Fibroblast of skin of scalp (primary cell): ENCODE measurements around the gene TMEM69.
"Not testable (repeated sequence)": the region's sequence is repeated elsewhere in the genome, so short reads cannot be mapped to it uniquely, and the experiment has no call there.

Experiments used
- DNase-seq: peaks from one replicate; pipeline ENCODE4 v3.0.0-alpha.2; 2013

Gene TMEM69

DNA sequence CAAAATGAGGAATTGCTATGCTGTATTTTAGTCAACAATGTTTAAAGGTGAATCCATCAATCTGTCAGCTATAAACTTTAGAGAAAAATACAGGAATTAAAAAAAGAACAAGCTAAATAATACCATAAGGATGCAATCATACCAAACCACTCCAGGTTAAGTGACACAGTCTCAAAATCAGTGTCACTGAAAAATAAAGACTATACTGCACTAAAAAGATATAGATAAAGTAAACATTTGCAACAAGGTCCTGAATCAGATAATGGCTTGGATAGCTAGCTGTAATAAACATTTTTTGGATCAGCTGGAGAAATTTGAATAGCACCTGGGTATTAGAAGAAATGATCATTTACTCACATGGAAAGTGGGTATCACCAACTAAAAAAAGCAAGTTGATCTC lies 9.5 kb upstream of the TMEM69 start:
- no peak for DNase-seq

DNA sequence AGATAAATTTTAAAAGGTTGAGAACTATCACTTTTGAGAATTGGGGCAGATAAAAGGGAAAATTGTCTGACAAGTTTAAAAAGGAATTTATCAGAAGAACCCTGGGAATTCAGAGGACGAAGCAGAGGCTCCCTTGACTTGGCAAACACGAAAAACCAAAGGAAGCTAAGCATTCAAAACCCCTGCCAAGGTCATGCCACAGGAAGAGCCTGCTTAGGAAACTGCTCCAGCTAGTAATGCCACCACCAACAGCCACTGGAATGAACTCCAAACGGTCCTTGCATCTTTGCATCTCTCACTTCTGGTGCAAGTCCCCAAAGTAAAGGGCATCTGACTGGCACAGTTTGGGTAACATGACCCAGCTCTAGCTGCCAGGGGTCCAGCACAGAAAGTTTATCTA lies 8.9 kb upstream of the TMEM69 start:
- no peak for DNase-seq

DNA sequence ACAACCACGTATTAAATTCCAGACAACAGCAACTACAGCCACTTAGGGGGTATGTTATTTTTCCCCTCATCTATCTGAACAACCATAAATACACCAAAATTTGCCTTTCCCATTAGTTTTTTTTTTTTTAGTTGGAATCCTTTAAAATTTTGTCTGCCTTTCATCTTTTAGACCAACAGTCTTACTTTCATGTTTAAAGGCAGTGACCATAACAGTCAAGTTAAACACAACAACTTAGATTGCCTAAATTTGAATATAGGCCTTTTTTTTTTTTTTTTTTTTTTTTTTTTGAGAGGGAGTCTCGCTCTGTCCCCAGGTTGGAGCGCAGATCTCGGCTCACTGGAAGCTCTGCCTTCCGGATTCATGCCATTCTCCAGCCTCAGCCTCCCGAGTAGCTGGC lies 5.0 kb upstream of the TMEM69 start:
- no peak for DNase-seq

DNA sequence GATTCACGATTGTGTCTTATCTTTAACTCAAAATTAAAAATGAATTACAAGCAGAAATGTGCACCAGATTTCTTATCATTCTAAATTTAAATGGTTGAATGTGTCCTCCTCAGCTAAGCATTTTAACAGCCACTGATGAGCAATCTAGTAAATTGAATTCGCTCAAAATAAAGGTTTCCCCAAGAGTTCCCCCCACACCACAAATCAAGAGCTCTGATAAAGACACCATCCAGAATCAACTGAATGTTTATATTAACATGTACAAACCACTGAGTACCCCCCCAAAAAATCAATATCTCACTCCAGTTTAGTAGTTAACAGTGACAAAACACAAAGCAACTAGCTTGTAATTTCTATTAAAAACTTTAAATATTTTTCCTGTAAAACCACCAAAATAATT lies 3.6 kb upstream of the TMEM69 start:
- no peak for DNase-seq

DNA sequence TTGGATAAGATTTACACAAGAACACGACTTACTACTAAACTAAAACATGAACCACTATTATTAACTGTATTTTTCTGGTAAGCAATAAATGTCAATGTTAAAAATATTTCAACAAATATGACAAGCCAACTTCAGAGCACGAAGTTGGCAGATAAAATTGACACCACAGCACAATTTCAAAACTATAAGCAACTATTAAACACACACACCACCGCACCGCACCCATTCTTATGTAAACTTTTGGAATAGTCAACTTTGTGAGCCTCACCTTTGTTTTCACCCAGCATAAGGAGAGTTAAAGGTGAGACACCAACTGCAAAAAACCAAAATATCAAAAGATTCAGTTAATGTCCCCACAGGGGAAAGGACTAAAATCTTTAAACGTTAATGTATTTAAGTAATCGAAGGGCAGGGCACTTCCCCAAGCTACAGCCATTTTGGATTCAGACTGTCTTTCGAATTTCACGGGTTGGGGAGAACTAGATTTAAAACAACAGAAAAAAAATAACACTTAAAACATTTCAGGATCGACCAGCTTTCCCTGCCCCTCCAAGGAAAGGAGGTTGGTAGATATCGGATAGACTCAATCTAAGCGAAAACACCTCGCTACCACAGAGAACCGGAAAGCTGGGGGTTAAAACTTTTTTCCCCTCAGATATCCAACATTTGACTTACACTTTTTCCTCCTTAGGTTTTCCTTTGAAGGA lies 2.5 kb upstream of the TMEM69 start:
- DNase-seq: peak; percentile 9

DNA sequence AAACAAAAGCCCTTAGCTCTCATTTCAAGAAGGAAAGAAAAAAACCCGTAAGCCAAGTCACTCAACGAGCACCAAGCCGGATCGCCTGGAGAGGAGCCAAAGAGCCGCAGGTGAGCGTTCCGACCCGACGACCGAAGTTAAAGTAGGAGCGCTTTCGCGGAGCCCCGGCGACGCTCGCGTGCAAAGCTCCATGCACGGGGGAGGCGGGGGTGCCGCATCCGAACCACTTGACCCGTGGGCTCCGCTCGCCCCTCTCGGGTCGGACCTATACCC lies 2.0 kb upstream of the TMEM69 start:
- peak; percentile 14 for DNase-seq

DNA sequence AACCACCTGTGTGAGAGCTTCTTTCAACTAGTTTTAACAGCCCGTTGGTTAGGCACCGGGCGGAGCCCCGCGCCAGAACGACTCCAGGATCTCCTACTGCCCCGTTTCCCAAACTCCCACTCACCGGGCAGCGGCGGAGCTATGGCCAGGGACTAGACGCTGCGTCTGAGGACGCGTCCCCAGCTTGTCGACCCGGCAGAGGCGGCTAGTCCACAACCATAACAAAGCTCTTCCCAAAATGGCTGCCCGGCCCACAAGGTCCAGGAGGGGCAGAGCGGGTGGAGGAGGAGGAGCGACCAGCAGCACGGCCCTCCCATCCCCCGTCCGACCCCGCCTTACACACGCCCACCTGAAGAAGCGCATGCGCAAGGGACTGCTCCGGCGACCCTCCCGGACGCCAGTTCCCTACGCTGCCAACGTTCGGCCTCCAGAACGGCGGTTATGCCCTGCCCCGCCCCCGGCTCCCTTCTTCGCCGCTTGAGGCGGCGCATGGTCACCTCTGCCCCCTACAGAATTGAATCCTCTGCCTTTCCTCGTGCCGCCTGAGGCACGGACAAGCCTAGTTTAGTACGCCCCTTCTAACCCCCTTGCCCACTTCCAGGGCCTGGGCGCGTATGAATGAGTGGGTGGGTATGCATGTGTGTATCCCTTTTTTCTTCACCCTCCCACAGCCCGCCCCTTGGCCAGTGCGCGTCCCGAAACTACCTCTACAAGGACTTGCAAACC lies 1.5 kb upstream of the TMEM69 start, which contains the start of gene GPBP1L1:
TSS of gene GPBP1L1 (minus strand) at position 246 of the 726 bp plus-strand sequence. CDS start 27,446 bp downstream, outside the sequence.
- DNase-seq: peak; percentile 97

DNA sequence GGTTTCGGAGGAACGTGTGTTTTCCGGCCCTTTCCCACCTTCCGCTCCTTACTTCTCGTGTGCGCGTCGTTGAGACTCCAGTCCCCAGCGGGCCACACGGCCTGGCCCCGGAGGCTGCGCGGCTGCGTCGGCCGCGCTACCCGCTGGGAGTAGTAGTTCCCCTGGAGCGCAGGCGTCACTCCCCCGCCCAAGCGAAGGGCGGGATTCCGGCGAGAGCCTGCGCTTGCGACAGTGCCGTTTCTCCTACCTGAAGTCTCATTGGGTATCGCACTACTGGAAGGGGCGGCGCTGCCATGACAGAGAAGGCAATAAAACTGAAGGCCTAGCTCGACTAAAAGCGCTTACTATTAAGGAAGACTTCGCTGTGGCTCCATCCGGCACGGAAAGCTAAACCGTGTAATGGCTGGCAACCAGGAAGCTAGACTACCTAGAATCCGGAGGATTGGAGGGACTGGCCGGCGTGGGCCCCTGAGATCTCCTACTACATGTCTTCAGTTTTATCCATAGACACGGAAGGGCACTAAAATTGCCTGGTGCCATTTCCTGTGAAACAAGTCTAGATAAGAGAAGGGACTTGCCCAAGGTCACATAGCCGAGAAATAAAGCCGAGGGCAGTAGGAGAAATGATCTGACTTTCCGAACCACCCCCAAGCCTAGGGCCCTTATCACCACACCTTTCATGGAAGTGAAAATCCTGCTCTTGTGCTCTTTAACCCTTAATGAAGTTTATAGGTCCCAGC lies 797 bp upstream of the TMEM69 start:
- DNase-seq: peak; percentile 99

DNA sequence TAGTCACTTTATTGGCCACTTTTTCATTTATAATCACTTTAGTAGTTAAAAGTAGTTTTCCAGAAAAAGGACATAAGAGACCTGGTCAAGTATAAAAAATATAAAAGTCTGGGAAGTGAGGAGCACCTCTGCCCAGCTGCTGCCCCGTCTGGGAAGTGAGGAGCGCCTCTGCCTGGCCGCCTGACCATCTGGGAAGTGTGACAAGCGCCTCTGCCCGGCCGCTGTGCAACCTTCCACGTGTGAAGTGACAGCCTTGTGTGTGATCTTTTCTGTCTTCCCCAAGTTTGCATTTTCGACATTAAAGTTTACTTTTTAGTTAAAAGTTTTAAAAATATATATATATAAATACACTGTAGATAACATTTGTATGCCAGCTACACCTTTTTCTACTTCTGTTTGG lies 5.8 kb downstream of the TMEM69 start:
- not testable (repeated sequence) for DNase-seq

GRCh38 chr1:45694823-45695222 lies 6.8 kb downstream of the TMEM69 start:
- no peak for DNase-seq

DNA sequence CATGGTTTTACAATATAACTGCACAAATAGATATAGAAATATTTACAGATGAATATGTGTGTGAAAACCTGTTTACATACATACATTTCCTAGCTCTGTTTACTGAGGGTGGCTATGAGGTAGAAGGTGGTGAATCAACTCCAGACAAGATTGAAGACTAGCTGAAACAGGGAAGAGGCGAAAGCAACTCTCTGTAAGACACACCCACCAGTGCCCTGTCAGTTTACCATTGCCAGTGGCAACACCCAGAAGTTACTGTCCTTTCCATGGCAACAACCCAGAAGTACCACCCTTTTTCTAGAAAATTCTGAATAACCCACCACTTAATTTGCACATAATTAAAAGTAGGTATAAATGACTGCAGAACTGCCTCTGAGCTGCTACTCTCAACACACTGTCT lies 16.7 kb downstream of the TMEM69 start:
- no peak for DNase-seq

DNA sequence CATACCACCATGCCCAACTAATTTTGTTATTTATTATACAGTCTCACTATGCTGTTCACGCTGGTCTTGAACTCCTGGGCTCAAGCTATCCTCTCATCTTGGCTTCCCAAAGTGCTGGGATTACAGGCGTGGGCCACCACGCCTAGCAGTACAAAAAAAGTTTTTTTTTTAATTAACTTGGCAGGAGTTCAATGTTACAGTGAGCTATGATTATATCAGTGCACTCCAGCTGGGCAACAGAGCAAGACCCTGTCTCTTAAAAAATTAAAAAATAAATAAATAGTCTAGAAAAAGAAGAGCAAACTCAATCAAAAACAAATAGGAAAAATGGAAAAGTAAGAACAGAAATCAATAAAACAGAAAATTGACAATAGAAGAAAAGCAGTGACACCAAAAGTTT lies 25.7 kb downstream of the TMEM69 start:
- DNase-seq: no peak

- no peak for DNase-seq
These were observed 28.7 kb downstream of the TMEM69 start for GRCh38 chr1:45716700-45717099.

DNA sequence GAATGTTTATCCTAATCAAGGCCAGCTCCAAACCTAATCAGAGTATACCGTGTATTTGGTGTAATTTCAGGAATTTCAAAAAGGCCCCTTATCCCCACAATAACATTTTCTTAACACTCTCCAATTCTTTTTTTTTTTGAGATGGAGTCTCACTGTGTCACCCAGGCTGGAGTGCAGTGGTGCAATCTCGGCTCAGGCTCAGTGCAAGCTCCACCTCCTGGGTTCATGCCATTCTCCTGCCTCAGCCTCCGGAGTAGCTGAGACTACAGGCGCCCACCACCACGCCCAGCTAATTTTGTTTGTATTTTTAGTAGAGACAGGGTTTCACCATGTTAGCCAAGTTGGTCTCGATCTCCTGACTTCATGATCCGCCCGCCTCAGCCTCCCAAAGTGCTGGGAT lies 29.4 kb downstream of the TMEM69 start:
- peak; percentile 30 for DNase-seq

GRCh38 chr1:45718289-45718688 lies 30.3 kb downstream of the TMEM69 start:
- DNase-seq: no peak

DNA sequence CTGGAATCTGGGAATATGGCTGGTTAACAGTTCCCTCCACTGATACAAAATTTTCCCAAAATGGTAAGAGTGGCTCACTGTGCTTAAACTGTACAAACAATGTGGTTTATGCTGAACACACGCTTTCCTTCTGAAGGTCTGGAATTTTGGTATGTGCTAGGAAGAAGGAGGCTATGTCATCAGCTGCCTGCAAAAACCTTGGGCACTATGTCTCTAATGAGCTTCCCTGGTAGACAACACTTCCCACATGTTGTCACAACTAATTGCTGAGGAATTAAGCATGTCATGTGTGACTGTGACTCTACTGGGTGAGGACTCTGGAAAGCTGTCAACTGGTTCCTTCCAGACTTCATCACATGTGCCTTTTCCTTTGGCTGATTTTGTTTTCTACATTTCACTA lies 33.2 kb downstream of the TMEM69 start:
- DNase-seq: peak; percentile 93

DNA sequence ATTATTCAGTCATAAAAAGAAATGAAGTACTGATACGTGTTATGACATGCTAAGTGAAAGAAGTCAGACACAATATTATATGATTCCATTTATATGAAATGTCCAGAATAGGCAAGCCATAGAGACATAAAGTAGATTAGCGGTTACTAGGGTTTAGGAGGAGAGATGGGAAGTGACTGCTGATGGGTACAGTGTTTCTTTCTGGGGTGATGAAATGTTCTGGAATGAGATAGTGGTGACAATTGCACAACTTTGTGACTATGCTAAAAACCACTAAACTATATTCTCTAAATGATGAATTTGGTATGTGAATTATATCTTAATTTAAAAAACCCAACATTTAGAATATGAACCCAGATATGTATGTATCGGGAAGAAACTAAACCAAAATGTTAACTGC lies 34.8 kb downstream of the TMEM69 start:
- peak; percentile 75 for DNase-seq

DNA sequence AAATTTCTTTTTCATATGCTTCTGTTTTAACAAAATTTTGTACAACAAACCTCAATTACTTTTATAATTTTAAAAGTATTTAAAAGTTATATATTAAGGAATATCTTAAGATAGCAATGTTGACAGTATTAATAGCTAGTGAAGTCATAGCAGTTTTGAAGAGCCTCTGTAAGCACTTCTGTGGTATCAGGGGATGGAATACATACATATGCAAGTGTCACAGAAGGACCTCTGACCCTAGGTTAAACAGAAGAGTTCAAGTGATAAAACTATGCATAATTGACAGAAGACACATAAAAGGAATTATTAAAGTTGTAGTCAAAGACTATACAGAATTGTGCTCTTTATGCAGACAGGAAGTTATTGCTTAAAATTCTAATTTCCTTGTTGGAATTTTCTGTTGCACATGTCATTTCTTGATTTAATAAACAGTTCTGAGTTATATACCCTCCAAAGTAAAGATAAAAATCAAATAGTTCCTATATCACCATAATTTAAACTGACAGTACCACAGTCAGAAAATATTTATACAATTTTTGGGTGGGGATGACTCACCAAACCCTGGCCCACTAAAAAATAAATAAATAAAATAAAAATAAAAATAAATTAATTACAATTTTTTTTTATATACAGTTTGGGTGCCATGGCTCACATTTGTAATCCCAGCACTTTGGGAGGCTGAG lies 35.4 kb downstream of the TMEM69 start:
- peak; percentile 19 for DNase-seq

- not testable (repeated sequence) for DNase-seq
These were observed 38.0 kb downstream of the TMEM69 start for GRCh38 chr1:45726007-45726406.

- DNase-seq: no peak
These were observed 42.2 kb downstream of the TMEM69 start for GRCh38 chr1:45730075-45730779.

- no peak for DNase-seq
These were observed 42.9 kb downstream of the TMEM69 start for GRCh38 chr1:45730780-45731319.

DNA sequence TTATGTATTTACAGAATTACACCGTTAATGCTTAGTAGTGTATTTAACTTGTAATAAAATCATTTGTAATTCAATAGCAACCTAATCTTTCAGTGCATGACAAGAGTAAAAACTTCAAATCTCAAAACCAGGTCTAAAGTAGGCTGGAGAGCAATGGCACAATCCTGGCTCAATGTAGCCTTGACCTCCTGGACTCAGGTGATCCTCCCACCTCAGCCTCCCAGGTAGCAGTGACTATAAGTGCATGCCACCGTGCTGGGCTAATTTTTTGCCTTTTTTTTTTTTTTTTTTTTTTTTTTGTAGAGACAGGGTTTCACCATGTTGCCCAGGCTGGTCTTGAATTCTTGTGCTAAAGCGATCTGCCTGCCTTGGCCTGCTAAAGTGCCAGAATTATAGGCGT lies 51.2 kb downstream of the TMEM69 start:
- no peak for DNase-seq
